ENCODE results near the gene MFSD6L.

Gene MFSD6L

DNA sequence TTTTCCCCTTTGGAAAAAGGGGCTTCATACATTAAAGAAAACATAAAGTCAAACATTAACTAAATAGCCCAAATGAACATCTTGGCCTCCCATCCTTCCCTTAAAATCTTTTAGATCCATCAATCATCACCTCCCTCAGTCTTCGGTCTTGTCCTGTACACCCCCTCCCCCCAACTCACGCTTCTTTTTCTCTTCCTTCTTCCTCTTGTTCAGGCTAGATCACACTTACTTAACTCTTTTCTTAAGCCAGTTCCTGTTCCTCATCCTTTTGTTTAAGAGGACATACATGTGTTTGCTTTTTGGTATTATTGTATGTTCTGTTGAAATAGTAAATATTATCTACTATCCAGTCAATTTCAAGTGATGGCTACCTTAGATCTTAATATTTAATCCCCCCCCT lies 5.5 kb downstream of the MFSD6L start:
- DNase-seq (ENCODE audit: low read depth) = no peak

DNA sequence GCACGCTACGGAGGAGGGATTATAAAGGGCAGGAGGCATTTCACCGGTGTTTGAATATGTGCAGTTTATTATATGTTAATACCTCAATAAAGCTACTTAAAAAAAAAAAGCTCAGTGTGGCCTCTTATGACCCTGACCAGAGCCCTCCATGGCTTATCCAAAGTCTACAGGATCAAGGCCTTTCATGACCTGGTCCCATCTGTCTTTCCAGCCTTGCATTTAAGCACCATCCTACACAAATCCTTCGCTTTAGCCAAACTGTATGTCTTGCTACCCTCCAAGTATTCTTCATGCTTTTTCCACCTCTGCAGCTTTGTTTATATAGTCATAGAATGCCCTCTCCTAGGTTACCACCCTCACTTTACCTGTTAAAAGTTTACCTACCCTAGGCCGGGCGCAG lies 6.5 kb downstream of the MFSD6L start:
- DNase-seq (ENCODE audit: low read depth) = no peak

DNA sequence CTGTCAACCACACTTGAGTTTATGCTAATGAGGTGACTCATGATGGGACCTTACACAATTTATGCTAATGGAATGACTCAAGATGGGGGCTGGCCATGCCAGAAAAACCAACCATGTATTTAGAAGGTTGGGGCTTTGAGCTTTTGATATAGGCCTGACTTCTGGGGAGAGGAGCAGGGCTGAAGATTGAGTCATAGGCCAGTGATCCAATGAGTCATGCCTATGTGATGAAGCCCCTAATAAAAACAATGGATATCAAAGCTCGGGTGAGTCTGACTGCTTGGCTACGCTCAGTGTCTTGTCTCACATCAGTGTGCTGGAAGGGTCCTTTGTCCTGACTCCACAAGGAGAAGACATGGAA lies 7.3 kb downstream of the MFSD6L start:
- peak; percentile 85 for DNase-seq (ENCODE audit: low read depth)

DNA sequence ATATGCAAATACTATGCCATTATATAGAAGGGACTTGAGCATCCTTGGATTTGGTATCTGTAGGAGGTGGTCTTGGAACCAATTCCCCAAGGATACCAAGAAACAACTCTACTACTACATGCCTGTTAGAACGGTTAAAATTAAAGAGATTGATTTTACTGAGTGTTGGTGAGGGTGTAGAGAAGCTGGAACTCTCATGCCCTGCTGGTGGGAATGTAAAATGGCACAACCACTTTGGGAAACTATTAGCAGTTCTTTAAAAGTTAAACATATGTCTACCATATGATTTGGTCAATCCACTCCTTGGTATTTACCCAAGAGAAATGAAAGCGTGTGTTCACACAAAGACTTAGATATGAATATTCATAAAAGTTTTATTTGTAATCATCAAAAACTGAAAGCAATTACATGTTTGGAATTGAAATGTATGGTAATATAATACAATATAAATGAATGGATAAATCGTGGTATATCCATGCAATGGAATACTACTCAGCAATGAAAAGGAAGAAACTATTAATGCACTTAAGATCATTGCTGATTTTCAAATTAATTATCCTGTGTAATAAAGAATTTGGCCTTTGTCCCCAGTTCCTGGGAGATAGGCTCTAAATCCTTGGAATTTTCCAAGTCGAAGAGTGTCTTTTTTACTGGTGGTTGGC lies 7.8 kb downstream of the MFSD6L start:
- no peak for DNase-seq (ENCODE audit: low read depth)

DNA sequence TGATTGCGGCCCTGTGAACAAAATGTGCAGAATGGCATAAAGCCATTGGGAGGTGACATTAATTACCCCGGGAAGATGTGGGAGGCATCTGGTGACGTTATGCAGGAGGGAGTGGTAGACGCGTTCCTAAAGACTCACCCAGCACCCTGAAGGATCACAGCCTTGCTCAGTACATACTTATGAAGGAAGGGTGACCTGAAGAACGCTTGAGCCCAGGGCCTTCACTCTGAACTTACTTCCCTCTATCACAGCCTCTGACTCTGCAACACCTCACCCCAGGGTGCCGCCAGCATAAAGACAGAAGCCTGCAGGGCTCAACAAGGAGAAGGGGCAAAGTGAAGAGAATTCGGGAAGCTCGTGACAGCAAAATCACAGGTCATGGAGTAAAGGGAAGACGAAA lies 9.4 kb downstream of the MFSD6L start:
- no peak for DNase-seq (ENCODE audit: low read depth)

DNA sequence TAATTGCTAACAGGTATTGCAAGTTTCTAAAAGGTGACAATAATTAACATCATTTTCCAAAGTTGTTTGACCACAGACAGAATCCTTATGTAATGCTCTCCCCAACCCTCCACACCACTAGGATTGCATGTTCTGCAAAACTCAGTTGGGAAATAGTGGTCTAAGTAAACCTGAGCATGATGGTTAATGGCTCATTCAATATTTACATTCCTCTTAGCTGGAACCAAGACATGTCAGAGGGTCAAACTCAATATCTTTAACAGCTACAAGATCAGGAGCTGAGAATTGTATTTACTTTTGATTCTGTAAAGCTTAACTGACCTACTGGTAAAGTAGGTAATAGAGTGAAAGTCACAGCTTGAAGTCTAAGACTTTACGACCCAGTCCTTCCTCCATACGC lies 10.2 kb downstream of the MFSD6L start:
- DNase-seq (ENCODE audit: low read depth) = peak; percentile 9

DNA sequence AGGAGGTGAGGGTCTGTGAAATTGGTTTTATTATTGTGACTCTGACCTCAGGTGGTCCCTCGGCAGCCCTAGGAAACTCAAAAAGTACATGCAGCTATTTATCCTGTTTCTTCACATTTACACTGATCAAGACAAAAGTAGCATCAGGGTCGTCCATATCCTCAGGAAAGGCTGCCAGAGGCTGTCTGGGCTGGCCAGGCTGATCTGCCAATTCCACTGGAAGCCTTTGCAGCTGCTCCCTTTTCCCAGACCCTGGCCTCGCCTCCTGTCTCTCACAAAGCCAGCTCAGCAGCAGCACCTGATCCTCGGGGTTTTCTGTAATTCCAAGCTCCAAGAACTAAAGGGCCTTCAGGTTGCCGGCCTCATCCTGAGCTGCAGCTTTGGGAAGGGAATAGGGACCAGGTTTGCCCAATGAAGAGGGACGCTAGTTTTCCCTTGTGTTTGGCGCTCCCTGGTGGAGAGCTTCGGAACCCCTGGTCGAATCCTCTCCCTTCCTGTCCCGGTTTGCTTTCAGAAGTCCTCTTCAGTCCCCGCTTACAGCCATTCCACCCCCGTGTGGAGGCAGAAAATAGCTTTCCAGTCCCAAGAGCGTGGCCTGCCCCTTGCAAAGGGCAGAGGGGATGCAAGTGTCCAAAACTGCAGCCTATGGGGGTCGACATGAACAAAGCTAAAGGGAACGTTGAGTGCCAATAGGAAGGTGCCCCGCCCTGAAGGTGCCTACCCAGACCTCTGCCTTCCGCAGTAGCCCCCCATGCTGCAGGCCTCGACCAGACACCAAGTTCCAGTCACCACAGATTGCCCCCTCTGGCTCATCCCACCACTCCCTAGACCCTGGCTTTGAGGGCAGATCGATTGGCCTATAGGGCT lies 13.4 kb downstream of the MFSD6L start:
- DNase-seq (ENCODE audit: low read depth) = peak; percentile 44

DNA sequence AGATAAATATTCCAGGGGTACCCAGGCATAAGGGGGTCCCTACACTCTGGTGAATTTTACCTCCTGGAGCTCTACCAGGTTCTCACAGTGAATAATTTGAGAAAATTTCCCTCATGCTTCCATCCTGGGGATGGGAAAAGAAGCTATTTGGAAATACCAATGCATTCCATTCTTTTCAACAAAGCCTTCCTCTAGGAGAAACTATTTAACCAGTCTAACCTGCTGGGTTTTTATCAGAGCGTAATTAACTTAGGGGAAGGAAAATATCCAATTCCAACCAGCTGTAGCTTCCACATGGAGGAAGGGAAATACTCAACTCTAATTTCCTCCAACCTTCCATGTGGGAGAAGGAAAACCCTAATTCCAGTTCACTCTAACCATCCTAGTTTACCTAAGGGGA lies 17.0 kb downstream of the MFSD6L start:
- DNase-seq (ENCODE audit: low read depth) = no peak

DNA sequence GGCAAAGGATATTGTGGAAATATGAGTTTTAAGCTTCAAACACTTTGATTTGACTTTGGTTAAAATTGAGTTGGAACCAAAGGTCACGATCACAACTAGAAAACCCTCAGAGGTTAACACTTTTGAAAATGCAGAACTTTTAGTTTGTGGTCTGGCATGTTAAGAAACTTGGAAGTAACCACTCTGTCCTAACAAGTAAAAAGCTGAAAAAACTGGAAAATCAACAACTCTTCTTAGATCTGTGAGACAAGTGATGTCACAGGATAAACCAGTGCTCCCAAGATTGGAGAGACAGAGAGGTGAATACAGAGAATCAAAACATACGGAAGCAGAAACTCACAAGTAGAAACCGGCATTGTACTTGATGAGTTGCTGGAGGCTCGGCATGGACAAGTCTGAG lies 17.4 kb downstream of the MFSD6L start:
- DNase-seq (ENCODE audit: low read depth) = no peak

DNA sequence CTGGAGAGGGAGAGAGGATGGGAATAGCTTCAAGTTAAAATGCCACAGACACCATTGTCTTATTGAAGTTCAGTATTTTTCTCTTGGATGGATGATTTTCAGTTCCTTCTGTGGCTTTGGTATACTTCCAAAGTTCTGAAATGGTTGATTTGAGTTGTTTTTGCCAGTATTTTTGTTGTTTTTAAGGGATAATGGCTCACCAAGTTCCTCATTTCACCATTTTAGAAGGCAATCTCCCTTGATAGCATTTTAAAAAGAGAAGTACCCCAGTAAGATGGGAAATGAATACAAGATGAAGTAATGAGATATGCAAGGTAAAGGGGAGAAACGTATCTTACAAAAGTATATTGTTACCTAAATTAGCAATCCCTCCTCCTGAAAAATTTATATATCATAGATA lies 22.3 kb downstream of the MFSD6L start:
- no peak for DNase-seq (ENCODE audit: low read depth)

DNA sequence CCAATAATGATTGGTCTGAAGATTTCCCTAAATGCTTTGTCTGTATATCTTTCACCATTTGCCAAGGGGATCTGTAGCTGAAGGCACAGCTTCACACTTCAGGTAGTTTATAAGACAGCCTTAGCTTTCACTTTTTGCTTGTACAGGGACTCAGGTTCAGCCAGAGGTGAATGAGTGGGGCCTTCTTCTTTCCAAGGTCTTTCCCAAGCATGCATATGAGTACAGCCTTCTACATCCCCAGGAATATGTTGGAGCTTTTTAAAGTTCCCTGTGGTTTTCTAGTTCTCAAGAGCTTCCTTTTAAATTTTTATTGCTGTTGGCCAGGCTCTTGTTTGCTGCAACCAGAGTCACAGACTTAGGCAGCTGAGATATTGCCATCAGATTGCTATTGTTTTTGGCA lies 22.9 kb downstream of the MFSD6L start:
- no peak for DNase-seq (ENCODE audit: low read depth)

DNA sequence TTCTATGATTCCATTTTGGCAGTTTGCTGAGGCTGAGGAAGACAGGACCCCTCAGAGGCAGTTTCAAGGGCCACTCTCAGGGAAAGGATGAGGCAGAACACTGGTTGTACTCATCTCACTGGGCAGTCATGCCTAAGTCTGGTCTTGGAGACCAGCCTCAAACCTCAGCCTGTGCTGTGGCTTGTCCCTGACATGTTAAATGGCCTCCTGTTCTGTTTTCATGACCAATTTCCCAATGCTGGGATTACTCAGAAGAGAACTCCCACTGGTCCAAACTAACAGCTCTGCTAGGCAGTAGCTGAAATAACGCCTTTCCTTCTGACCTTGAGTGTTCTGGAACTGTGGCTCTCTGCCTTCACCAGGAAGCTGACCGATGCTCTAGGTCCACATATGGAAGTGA lies 32.4 kb downstream of the MFSD6L start:
- DNase-seq (ENCODE audit: low read depth) = peak; percentile 6

DNA sequence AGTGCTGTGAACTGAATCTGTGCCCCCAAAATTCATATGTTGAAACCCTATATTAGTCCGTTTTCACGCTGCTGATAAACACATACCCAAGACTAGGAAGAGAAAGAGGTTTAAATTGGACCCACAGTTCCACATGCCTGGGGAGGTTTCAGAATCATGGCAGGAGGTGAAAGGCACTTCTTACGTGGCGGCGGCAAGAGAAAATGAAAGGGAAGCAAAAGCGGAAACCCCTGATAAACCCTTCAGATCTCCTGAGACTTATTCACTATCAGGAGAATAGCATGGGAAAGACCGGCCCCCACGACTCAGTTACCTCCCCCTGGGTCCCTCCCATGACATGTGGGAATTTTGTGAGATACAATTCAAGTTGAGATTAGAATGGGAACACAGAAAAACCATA lies 37.2 kb downstream of the MFSD6L start:
- no peak for DNase-seq (ENCODE audit: low read depth)

DNA sequence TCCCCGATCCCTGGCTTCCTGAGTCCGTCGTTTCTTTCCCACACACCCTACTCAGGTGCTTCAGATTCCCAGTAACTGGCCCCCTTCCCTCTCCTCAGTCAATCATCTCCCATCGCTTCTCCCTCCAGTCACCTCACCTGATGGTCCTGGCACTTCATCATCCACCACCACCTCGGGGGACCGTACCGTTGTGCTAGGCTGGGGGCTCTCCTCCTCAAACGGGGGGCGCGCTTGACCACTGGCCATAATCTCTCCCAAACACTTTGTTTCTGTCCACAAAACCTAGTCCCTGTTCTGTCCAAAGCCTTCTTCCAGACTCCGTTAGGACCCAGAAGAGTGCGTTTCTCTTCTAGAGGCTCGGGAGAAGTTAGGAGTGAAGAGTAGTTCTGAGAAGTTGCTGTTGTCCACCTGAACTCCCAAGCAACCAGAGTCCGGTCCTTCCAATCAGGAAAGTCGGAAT lies 41.0 kb downstream of the MFSD6L start, which contains the start of gene SPDYE4:
SPDYE4 (minus strand) TSS at position 410 of the 460 bp plus-strand sequence; CDS start at position 246, 164 bp downstream.
- DNase-seq (ENCODE audit: low read depth) = no peak

DNA sequence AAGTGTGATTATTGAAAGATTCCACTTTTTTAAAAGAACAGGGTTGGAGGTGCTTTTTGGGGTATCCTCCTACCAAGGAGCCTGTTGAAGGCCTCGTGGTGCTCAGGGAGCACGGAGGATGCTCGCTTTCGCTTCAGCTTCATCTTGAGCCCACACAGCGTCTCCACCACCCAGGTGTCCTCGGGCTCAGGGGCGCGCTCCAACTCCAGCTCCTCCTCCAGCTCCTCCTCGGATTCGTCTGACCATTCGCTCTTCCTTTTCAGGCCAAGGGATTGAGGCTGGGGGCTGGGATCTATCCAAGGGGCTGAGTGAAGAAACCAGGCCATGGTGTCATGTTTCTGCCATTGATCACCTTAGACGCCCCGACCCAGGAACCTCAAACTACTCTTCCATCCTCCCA lies 42.0 kb downstream of the MFSD6L start:
- no peak for DNase-seq (ENCODE audit: low read depth)

DNA sequence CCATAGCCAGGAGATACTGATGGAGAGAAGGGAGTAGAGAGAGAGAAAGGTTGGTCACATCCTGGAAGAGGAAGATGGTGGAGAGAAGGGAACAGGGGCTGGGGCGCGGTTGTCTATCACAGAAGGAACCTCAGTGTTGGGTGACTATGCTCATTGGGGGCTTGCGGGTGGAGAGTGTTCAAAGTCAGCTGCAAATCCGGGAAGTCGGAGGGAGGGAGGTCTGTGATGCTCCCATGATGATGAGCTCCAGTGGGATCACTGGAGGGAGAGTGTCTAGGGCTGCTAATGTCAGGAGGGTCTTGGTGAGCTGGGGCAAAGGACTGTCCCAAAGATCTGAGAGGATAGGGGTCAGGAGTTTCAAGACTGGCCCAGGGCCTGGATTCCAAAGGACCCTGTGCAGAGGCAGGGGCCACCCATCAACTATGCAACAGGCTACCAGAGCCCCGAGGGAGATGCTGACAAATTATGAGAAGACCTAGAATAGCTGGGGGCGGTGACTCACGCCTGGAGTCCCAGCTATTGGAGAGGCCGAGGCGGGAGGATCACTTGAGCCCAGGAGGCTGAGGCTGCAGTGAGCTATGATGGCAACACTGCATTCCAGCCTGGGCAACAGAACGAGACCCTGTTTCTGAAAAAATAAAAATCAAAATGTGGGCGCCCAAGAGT lies 43.4 kb downstream of the MFSD6L start:
- no peak for DNase-seq (ENCODE audit: low read depth)

DNA sequence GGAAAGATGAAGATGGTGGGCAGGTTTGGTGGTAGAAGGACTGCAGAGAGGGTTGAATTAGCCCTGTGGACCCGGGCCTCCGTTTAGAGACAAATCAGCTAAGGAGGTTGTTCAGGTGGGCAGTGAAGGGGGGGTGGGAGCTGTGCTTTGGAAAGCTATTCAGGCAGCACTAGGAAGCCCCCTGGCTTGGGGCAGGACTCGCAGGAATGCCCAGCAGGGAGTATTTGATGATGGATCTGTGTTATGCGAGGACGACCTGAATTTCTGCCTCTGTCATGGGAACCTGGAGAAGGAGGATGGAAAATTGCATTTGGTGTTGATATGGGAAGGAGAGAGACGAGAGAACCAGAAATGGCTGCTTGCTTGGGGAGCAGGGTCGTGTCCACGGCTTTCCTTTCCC lies 44.3 kb downstream of the MFSD6L start:
- DNase-seq (ENCODE audit: low read depth) = no peak

DNA sequence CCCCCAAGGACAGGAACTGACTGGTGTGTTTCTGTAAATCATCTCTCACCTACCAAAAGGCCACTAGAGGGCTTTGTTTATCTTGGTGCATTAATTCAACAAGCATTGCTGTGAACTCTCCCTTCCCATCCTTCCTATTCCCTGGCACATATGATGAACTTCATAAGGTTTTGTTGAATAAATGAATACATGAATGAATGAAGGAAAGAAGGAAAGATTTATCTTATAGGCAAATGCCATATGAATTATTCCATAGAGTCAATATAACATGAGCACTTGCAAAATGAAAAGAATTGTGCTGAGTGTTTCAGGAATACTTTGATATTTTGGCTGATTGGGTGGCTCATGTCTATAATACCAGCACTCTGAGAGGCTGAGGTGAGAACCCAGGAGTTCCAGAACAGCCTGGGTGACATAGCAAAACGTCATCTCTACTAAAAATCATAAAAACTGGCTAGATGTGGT lies 45.2 kb downstream of the MFSD6L start:
- DNase-seq (ENCODE audit: low read depth) = peak; percentile 37

DNA sequence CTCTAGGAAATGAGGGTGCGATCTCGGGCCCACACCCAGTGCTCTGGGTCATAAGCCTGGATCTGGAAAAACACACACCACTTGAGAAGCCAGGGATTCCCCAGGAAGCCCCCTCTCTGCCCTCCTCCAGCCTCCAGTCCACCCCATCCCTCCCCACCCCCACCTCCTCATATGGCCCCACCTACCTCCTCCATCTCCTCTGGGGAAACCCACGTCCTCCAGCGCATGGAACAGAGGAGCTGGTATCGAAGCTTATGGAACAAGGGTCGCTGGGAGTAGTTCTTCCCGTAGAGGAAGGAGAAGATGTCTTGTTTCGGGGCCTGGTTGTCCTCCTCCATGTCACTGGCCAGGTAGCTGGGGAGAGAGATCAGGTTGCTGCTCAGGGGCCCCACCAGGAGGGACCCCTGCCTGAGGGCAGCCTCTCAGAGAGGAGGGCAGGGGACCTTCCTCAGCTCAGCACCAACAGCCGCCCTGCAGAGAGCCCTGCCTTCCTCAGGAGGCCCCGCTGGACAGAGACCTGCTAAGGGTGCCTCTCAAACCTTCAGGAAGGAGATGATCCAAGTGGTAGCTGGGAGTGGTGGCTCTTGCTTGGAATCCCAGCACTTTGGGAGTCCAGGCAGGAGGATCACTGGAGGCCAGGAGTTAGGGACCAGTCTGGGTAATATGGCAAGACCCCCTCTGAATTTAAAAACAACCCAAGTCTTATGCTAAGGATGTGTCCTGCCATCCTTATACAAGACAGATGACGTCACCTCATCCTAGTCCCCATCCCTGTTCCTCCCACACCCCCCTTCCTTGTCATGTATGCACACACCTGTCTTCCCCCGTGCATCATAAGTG lies 45.8 kb downstream of the MFSD6L start:
- no peak for DNase-seq (ENCODE audit: low read depth)

DNA sequence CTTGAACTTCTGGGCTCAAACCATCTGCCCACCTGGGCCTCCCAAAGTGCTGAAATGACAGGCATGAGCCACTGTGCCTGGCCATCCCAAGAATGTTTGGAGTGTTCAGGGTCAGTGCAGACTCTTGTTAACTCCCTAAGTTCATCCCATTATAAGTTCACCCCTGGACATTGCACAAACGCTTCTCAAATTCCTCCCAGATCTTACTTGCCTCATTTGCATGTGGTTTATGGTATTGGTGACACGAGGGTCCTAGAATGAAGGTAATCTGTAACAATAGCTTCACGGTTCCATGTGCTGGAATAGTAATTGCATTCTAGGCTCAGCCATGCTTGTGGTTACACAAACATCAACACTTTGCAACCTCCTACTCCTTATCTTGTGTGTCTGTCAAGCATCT lies 49.5 kb downstream of the MFSD6L start:
- DNase-seq (ENCODE audit: low read depth) = no peak

DNA sequence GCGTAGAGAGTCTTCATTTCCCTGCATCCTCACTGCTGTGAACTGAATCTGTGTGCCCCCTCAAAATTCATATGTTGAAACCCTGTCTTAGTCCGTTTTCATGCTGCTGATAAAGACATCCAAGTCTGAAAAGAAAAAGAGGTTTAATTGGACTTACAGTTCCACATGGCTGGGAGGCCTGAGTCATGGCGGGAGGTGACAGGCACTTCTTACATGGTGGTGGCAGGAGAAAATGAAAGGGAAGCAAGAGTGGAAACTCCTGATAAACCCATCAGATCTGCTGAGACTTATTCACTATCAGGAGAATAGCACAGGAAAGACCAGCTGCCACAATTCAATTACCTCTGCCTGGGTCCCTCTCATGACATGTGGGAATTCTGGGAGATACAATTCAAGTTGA lies 51.4 kb downstream of the MFSD6L start:
- DNase-seq (ENCODE audit: low read depth) = no peak

All from iris pigment epithelial cell (primary cell).